ENCODE results near the gene GPM6B. TPM values are rescaled to one million over a fixed set of nuclear protein-coding genes. Genes with fewer than 3 reads are reported as not detected.

The GPM6B gene
- total RNA-seq, 2 donors from 2014 or later, result 9.0 to 14.2 TPM

DNA sequence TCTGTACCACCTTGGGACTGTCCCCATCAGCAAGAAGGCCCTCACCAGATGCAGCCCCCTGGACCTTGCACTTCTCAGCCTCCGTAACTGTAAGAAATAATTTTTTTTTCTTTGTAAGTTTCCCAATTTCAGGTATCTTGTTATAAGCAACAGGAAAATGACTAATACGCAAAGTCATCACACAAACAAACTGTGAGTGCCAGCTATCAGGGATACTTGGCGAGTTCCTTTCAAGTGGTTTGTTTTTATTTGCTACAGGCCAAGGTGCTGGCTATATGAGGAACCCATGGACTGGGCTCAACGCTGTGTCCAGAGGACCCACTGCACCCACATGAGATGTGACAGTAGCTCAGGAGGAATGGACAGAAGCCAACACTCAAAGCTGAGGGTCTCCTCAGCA lies 11.5 kb upstream of the GPM6B start:
- no peak for TF ChIP-seq CTCF (IDR thresholded peaks at IDR 0.05)

GRCh38 chrX:13827298-13828090 lies 10.6 kb upstream of the GPM6B start:
- no peak for DNase-seq (ENCODE audit: low spot score)
- H3K9me3 ChIP-seq, result no peaks in the 10 kb centered on the region

More for the DNA sequence above, 11.5 kb upstream of the GPM6B start:
- Histone ChIP-seq H3K27me3 (no peaks in the 10 kb centered on the region), H3K4me1 (no peaks in the 10 kb centered on the region), H3K4me3 (no peak overlapping the region), H3K27ac (no peak overlapping the region), H3K36me3 (no peaks in the 10 kb centered on the region), H3K9me3 (no peaks in the 10 kb centered on the region)
- DNase-seq (ENCODE audit: low spot score), result no peak

GRCh38 chrX:13826770-13827169 lies 9.9 kb upstream of the GPM6B start:
- no peak overlapping the region for H3K4me3 ChIP-seq
- no peaks in the 10 kb centered on the region for H3K36me3 ChIP-seq
- no peaks in the 10 kb centered on the region for H3K27me3 ChIP-seq
- no peaks in the 10 kb centered on the region for H3K9me3 ChIP-seq
- no peak for TF ChIP-seq CTCF (IDR thresholded peaks at IDR 0.05)
- no peak overlapping the region for H3K27ac ChIP-seq
- DNase-seq (ENCODE audit: low spot score), result no peak
- no peaks in the 10 kb centered on the region for H3K4me1 ChIP-seq

More at GRCh38 chrX:13827298-13828090, 10.6 kb upstream of the GPM6B start:
- H3K4me3 ChIP-seq, result no peak overlapping the region
- H3K27ac ChIP-seq, result no peak overlapping the region
- no peaks in the 10 kb centered on the region for H3K4me1 ChIP-seq
- TF ChIP-seq CTCF (IDR thresholded peaks at IDR 0.05), result no peak
- H3K36me3 ChIP-seq, result no peaks in the 10 kb centered on the region
- H3K27me3 ChIP-seq, result no peaks in the 10 kb centered on the region

- H3K36me3 ChIP-seq, result no peaks in the 10 kb centered on the region
- no peak for DNase-seq (ENCODE audit: low spot score)
- no peaks in the 10 kb centered on the region for H3K4me1 ChIP-seq
- no peaks in the 10 kb centered on the region for H3K27me3 ChIP-seq
- no peak overlapping the region for H3K27ac ChIP-seq
- H3K4me3 ChIP-seq, result no peak overlapping the region
- H3K9me3 ChIP-seq, result no peaks in the 10 kb centered on the region
- TF ChIP-seq CTCF (IDR thresholded peaks at IDR 0.05), result no peak
These were observed 8.4 kb upstream of the GPM6B start for GRCh38 chrX:13825178-13825762.

GRCh38 chrX:13824746-13825145 lies 7.9 kb upstream of the GPM6B start:
- Histone ChIP-seq H3K9me3 (no peaks in the 10 kb centered on the region), H3K4me1 (no peaks in the 10 kb centered on the region), H3K36me3 (no peaks in the 10 kb centered on the region), H3K27ac (no peak overlapping the region), H3K4me3 (no peak overlapping the region), H3K27me3 (no peaks in the 10 kb centered on the region)
- no peak for TF ChIP-seq CTCF (IDR thresholded peaks at IDR 0.05)
- no peak for DNase-seq (ENCODE audit: low spot score)

Measured in right atrium auricular region (tissue), 2 donors.